ENCODE measurements around the gene SLC39A9.

GRCh38 chr14:69493791-69494190, 95.3 kb downstream of the SLC39A9 start:
- TF ChIP-seq ATF3 (IDR thresholded peaks at IDR 0.05; ENCODE audit: borderline replicate concordance, extremely low read depth, low read depth, low read length) (no peak), NR2C1 (IDR thresholded peaks at IDR 0.05) (no peak), POLR2AphosphoS5 (IDR thresholded peaks at IDR 0.05; ENCODE audit: low read length) (no peak), BRCA1 (IDR thresholded peaks at IDR 0.05; ENCODE audit: low read depth, low read length) (no peak)
